HG03571 (cell line): ENCODE results near the gene LDHAL6A.
"Not testable (repeated sequence)": the region's sequence is repeated elsewhere in the genome, so short reads cannot be mapped to it uniquely, and the experiment has no call there.

Source experiments
- ATAC-seq: cut with Tn5 transposase; IDR thresholded peaks from one replicate; pipeline ENCODE4 v1.9.1; 2021; ENCODE audit not compliant: unreplicated experiment

LDHAL6A gene

DNA sequence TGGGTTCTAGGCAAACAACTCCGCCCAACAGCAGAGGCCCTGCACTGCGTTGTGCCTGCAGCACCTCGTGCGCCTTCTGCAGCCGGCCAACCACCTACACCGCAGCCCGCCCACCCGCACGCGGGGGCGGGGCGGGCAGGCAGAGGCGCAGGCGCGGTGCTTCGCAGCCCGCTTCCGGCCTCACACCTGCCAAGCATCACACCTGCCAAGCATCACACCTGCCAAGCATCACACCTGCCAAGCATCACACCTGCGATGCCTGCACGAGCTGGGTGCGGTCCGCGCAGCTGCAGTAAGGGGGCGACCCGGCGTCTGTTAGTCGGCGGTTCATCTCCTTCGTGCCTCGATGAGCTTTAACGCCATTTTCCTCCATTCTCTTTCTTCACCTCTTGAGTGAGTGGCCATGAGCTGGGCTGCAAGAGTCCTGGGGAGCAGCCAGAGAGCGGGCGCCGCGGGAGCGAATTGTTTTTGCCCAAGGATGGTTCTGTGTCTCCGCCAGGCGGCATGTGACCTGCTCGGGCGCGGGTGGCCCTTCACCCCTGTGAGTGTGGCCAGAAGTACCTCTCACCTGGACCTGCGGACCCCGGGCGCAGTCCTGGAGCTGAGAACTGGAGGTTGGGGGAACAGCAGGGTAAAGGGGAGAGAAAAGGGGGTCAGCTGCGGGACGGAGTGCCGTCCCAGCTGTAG, at the start of gene LDHAL6A:
Gene LDHAL6A, plus strand, starts transcription at position 171 of the 687 bp plus-strand sequence. CDS start 825 bp downstream, outside the sequence.
- no peak for ATAC-seq

DNA sequence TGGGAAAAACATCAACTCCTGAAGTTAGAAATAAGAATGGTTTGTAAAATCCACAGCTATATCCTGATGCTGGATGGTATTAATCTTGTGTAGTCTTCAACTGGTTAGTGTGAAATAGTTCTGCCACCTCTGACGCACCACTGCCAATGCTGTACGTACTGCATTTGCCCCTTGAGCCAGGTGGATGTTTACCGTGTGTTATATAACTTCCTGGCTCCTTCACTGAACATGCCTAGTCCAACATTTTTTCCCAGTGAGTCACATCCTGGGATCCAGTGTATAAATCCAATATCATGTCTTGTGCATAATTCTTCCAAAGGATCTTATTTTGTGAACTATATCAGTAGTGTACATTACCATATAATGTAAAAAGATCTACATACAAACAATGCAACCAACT, 48.3 kb upstream of the LDHAL6A start:
- not testable (repeated sequence) for ATAC-seq

DNA sequence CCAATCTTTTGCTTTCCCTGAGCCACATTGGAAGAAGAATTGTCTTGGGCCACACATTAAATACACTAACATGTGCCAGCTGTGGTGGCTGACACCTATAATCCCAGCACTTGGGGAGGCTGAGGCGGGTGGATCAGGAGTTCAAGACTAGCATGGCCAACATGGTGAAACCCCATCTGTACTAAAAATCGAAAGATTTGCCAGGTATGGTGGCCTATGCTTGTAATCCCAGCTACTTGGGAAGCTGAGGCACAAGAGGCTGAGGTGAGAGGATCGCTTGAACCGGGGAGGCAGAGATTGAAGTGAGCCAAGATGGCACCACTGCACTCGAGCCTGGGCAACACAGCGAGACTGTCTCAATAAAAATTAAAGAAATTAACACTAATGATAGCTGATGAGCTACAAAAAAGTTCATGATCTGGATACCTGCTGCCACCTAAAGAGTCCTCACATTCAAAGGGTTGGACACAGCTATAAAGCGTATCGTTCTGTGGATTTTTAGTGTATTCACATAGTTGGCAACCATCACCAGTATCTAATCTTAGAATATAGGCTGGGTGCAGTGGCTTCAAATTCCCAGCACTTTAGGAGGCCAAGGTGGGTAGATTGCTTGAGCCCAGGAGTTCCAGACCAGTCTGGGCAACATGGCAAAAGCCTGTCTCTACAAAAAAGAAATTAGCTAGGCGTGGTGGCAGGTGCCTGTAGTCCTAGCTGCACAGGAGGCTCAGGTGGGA, 46.9 kb upstream of the LDHAL6A start:
- ATAC-seq = no peak

DNA sequence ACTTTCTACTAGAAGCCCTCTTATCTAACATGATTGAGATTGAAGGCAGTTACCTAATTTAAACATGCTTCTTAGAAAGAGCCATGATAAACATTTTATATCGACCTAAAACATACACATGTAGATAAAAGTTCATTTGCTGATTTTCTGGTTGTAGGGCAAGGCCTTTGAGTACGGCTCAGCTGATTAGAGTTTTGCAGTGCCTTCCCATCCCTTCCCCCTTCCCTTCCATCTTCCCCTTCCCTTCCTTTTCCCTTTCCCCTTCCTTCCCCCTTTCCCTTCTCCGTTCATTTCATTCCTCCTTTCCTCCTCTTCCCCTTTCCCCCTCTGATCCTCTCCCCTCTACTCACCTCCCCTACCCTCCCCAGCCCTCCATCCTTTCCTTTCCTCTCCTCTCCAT, 39.2 kb upstream of the LDHAL6A start:
- ATAC-seq = no peak

DNA sequence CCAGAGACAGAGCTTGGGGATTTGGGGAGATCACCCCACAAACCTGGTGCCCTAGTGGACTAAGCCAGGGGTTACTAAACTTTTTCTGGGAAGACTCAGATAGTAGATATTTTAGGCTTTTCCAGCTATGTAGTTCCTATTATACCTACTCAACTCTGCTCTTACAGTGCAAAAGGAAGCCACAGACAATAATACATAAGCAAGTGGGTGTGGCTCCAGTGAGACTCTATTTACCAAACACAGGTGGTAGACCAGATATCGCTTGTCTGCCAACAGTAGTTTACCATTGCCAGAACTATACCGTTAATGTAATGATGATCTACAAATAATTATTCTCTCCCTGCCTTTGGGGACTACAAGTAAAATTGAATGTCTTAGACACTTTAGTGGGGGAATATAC, 36.6 kb upstream of the LDHAL6A start:
- no peak for ATAC-seq

DNA sequence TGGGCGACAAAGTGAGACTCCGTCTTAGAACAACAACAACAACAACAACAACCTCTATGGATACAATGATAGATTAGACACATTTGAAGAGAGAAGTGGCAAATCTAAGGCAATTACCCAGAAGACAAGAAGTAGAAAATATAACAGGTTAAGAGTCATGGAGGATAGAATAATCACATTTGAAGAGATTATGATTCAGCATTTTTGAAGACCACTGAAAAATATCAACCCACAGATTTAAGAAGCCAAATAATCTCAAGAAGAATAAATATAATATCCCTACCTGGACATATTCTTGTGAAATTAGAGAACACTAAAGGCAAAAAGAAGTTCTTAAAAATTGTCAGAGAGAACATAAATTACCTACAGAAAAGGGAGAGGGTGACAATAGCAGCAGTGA, 35.6 kb upstream of the LDHAL6A start:
- ATAC-seq = no peak

DNA sequence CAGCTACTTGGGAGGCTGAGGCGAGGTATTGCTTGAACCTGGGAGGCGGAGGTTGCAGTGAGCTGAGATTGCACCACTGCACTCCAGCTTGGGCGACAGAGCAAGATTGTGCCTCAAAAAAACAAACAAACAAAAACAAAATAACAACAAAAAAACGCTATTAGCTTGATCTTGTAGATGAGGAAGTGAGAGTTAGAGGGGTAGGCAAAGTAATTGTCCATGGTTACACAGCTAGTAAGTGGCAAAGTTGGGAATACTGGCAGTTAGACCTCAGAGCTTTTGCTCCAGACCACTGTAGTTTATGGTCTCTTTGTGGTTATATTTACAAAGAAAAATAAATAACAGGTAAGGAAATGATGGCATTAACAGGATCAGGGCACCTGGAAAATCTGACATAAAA, 28.4 kb upstream of the LDHAL6A start:
- no peak for ATAC-seq

DNA sequence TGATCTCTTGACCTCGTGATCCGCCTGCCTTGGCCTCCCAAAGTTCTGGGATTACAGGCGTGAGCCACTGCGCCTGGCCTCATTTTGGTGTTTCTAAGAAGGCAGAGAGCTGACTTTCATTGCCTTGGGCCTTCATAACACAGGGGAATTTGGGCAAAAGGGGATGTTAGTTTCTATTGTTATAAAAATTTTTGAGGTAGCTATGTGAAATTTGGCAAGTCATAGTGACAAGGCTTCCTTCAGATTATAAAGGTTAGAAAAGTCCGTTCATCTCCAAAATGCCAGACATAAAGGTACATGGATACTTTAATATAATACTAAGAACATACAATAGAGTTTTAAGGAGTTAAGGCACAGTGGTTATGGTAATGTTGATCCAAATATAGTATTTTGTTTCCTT, 26.3 kb upstream of the LDHAL6A start:
- no peak for ATAC-seq

DNA sequence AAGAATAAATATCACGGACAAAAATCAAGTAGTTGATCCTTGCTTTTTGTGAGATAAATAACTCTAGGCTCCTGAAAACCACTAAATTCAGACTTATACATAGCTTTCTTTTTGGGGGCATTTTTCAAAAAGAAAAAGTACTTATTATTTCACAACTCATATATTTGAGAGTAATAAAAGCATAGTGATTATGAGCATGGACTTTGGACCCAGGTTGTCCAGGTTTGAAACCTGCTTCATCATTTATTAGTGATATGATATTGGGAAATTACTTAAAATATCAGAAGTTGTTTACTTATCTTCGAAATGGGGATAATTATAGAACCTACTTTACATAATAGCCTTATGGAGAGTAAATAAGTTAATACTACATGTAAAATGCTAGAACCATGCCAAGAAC, 17.0 kb upstream of the LDHAL6A start:
- ATAC-seq = no peak

DNA sequence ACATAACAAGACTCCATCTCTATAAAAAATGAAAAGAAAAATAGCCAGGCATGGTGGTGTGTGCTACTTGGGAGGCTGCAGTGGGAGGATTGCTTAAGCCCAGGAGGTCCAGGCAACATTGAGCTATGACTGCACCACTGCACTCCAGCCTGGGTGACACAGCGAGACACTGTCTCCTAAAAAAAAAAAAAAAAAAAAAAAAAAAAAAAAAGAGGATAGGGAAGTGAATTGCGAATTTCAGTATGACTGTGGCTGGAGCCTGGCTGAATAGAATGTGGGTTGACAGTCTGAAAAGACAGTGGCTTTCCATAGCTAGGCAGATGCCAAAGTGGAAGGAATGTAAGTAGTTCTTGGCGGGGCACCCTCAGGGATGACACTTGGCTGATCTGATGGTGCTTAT, 6.4 kb upstream of the LDHAL6A start:
- ATAC-seq = no peak

DNA sequence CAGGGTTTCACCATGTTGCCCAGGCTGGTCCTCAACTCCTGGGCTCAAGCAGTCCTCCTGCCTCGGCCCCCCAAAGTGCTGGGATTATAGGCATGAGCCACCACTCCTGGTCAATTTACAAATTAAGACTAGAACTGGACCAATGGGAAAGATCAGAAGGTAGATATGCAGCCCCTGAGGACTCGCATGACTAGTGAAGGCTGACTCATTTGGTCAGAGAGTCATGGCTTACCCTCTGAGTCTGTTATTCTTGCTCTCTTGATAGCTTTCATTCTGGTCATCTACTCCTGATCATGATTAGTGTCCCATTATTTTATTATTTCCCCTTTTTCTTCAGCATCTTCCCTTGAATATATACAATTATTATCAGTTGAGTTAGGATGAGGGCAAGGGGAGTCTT, 2.7 kb upstream of the LDHAL6A start:
- no peak for ATAC-seq

DNA sequence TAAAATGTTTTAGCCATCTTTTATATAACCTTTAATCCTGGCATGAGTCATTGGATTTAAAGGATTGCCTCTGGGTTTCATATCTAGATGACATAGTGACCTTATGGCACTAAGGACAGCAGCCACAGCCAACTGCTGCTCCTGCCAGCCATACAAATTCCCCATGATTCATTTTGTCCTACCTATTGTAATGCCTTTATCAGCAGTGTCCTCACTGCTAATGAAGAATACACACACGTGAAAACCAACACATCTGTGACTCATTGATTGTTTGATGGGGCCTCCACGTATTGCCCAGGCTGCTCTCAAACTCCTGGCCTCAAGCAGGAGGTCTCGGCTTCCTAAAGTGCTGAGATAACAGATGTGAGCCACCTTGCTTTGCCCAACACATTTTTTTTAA, 1.8 kb downstream of the LDHAL6A start:
- ATAC-seq = no peak

DNA sequence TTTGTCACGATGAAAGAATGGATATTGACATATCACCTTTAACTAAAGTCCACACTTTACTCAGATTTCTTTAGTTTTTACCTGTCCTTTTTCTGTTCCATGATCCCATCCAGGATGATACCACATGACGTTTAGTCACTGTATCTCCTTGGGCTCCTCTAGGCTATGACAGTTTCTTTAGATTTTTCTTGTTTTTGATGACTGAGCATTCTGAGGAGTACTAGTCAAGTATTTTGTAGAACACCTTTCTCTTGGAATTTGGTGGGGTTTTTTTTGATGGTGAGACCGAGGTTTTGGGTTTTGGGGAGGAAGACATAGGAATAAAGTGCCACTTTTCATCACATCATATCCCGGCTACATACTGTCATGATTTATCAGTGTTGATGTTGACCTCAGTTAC, 4.0 kb downstream of the LDHAL6A start:
- ATAC-seq = no peak

DNA sequence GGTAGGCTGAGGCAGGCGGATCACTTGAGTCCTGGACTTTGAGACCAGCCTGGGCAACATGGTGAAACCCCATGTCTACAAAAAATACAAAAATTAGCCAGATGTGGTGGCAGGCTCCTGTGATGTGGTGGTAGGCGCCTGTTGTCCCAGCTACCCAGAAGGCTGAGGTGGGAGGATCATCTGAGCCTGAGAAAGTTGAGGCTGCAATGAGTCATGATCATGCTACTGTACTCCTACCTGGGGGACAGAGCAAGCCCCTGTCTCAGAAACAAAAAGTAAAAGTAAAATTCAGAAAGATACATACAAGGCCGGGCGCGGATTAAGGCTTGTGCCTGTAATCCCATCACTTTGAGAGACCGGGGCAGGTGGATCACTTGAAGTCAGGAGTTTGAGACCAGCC, 6.3 kb downstream of the LDHAL6A start:
- no peak for ATAC-seq

DNA sequence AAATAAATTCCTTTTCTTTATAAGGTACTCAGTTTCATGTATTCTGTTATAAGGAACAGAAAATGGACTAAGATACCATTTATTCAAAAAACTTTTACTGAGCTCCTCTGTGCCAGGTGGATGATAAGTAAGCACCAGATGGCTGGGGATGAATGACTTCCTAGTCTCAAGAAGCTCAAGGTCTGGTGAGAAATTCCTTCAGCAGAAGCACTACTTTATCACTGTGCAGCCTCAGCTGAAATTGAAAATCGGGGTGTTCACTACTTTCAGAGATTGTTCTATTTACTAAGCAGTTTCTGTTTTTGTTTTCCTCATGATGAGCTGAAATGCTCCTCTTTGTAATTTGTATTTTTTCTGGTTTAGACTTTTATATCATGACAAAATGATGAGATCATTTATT, 7.8 kb downstream of the LDHAL6A start:
- ATAC-seq = no peak

DNA sequence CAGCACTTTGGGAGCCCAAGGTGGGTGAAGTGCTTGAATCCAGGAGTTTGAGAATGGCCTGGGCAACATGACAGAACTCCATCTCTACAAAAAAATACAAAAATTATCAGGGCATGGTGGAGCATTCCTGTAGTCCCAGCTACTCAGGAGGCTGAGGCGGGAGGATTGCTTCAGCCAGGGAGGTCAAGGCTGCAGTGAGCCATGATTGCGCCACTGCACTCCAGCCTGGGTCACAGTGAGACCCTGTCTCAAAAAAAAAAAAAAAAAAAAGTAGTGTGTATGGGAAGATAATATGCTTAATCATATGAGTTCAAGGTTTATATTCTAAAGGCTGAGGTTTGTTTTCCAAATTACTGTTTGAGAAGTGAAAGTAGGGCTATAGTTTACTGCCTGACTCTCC, 10.7 kb downstream of the LDHAL6A start:
- ATAC-seq = no peak

DNA sequence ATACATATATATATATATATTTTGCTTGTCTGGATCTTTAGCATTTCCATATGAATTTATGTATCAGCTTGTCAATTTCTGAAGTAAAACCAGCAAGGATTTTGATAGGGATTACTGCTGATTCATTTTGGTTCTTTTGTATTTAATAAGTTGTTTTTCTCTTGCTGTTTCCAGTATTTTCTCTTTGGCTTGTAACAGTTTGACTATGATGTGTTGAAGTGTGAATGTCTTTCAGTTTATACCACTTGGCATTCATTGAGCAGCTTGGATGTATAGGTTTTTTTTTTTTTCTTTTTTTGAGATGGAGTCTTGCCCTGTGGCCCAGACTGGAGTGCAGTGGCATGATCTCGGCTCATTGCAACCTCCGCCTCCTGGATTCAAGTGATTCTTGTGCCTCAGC, 12.4 kb downstream of the LDHAL6A start:
- ATAC-seq = no peak

DNA sequence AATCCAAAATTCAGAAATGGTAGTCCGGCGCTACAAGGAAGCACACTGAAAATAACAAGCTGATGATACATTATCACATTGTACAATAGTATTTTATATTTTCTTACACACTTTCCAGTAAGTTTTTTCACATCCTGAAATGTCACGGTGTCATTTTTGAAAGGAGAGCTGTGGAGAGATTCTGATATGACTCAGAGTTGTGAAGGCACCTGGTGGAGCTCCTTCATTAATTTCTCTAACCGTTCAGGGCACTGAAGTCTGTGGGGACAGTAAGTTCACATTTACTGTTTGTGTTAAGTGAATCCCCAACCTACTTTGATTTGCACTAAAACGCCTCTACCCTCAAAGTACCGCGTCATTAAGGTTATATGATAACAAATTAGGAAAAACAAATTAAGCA, 13.3 kb downstream of the LDHAL6A start:
- no peak for ATAC-seq

DNA sequence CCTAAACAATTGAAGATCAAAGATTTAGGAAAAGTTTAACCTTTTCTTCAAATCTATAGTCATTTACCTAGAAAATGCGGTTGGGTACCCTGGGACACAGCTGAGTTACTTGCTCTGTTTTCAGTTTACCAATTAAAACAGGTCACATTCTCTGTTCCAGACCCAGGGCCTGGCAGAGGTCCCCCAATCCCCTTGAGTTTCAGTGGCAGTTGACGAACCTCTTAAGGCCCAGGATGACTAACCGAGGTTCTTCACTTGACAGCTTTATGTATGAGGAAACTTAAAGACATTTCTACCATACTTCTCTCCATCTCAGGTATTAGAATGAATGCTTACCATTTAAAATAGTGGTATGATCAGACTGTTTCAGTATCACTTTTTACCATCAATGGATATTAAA, 16.3 kb downstream of the LDHAL6A start:
- ATAC-seq = no peak

DNA sequence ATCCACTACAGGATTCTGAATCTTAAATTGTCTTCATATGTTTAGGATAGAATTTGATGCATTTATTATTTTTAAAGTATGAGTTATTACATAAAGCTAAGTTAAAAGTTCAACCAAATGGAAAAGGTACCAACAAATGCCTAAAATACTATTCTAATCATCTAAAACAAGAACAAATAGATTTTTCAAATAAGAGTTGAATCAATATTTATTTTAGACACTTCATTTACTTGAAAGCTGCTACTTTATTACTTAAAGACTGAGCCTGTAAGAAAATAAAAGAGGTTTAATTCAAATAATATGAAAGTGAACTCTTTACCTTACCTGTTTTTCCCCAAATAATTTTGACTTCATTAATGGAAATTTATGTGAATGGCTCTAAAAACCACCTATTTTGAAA, 16.9 kb downstream of the LDHAL6A start:
- no peak for ATAC-seq

DNA sequence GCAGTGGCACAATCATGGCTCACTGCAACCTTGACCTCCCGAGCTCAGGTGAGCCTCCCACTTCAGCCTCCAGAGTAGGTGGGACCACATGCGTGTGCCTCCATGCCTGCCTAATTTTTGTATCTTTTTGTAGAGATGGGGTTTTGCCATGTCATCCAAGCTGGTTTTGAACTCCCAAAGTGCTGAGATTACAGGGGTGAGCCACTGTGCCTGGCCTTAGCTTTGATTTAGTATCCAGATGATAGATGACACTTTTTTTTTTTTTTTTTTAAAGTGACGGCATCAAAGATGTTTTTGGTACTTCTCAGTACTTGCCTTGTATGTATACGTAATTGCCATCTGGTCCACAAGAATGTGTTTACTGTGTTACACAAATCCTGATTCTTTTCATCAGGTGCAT, 23.4 kb downstream of the LDHAL6A start:
- ATAC-seq = no peak

DNA sequence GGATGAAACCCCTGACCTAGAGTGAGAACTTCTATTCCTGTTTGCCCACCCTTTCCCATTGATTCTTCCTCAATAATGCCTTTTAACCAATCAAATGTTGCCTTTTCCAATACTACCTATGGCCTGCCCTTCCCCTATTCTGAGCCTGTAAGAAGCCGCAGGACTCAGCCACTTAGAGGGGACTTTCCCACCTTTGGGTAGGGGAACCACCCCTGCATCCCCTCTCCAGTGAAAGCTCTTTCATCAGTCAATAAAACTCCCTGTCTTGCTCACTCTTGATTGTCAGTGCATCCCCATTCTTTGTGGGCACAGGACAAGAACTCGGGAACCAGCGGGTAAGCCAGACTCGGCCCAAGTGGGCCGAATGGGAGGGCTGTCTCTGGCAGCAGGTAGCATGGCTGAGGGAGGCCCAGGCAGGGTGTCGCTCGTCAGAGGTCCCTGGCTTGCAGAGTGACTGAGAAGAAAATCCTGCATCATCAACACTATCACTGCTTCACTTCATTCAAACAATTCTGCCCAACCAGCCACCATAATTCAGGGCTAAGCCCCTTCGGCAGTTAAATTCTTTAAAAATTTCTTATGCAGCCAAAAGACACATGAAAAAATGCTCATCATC, 30.4 kb downstream of the LDHAL6A start:
- ATAC-seq = no peak
